Parathyroid adenoma (tissue), 2 donors: ENCODE data around the gene ALOX5AP.
"Not testable (repeated sequence)": the region's sequence is repeated elsewhere in the genome, so short reads cannot be mapped to it uniquely, and the experiment has no call there.

Experiments used
- H2AFZ ChIP-seq: fragments of 300-600 bp; sonication (generic); one replicate; pipeline ENCODE4 v1.7.0; 2017; ENCODE audit warnings: antibody characterized with exemption, mild to moderate bottlenecking
- H3K27ac ChIP-seq: fragments of 300-600 bp; sonication (generic); one replicate; pipeline ENCODE4 v1.7.0; 2017
- H3K27me3 ChIP-seq: fragments of 300-600 bp; sonication (generic); one replicate; pipeline ENCODE4 v1.7.0; 2017; ENCODE audit warnings: low read length; ENCODE audit not compliant: control insufficient read depth, insufficient read depth
- H3K36me3 ChIP-seq: fragments of 300-600 bp; sonication (generic); one replicate; pipeline ENCODE4 v1.7.0; 2017; ENCODE audit warnings: low read length; ENCODE audit not compliant: control insufficient read depth, insufficient read depth
- H3K4me1 ChIP-seq: fragments of 300-600 bp; sonication (generic); one replicate; pipeline ENCODE4 v1.7.0; 2017; ENCODE audit warnings: control low read depth
- H3K4me2 ChIP-seq: fragments of 300-600 bp; sonication (generic); one replicate; pipeline ENCODE4 v1.7.0; 2017; ENCODE audit warnings: low read length
- H3K4me3 ChIP-seq: fragments of 300-600 bp; sonication (generic); one replicate; pipeline ENCODE4 v1.7.0; 2017; ENCODE audit warnings: low read depth, low read length
- H3K79me2 ChIP-seq: fragments of 300-600 bp; sonication (generic); one replicate; pipeline ENCODE4 v1.7.0; 2017; ENCODE audit warnings: control low read depth
- H3K9ac ChIP-seq: fragments of 300-600 bp; sonication (generic); one replicate; pipeline ENCODE4 v1.7.0; 2017; ENCODE audit warnings: mild to moderate bottlenecking
- H3K9me3 ChIP-seq: fragments of 300-600 bp; sonication (generic); one replicate; pipeline ENCODE4 v1.7.0; 2017; ENCODE audit warnings: low read length; ENCODE audit not compliant: control insufficient read depth
- CTCF ChIP-seq: fragments of 300-600 bp; sonication (generic); IDR thresholded peaks from one replicate; pipeline ENCODE4 v1.7.0; 2017; ENCODE audit warnings: antibody characterized with exemption, mild to moderate bottlenecking
- donor health status: primary hyperparathyroidism.

ALOX5AP gene

GRCh38 chr13:30745906-30746686 is 10.8 kb downstream of the ALOX5AP start:
- Histone ChIP-seq H3K9me3 (no peaks in the 10 kb centered on the region), H3K36me3 (no peaks in the 10 kb centered on the region), H3K27me3 (no peaks in the 10 kb centered on the region), H3K4me2 (no peak overlapping the region), H3K4me3 (no peak overlapping the region), H3K9ac (no peak overlapping the region), H3K4me1 (peaks cover 12% of the 10 kb centered on the region), H3K27ac (no peak overlapping the region), H2AFZ (no peak overlapping the region), H3K79me2 (no peaks in the 10 kb centered on the region)
- TF ChIP-seq CTCF = no peak

GRCh38 chr13:30746791-30747190 is 11.4 kb downstream of the ALOX5AP start:
- TF ChIP-seq CTCF = no peak
- Histone ChIP-seq H3K9me3 (no peaks in the 10 kb centered on the region), H3K79me2 (no peaks in the 10 kb centered on the region), H3K36me3 (no peaks in the 10 kb centered on the region), H3K27ac (no peak overlapping the region), H3K4me3 (no peak overlapping the region), H3K4me2 (no peak overlapping the region), H3K27me3 (no peaks in the 10 kb centered on the region), H3K4me1 (peaks cover 12% of the 10 kb centered on the region), H3K9ac (no peak overlapping the region), H2AFZ (no peak overlapping the region)

DNA sequence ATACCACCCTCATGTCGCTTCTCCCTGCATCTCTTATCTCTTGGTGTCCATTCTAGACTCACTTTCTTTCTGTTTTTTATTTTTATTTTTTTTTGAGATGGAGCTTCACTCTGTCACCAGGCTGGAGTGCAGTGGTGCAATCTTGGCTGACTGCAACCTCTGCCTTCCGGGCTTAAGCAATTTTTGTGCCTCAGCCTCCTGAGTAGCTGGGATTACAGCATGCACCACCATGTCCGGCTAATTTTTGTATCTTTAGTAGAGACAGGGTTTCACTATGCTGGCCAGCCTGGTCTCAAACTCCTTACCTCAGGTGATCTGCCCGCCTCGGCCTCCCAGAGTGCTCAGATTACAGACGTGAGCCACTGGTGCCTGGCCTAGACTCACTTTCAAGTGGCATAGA is 12.5 kb downstream of the ALOX5AP start:
- not testable (repeated sequence) for H3K27me3 ChIP-seq, H3K79me2 ChIP-seq, H3K9ac ChIP-seq, H2AFZ ChIP-seq, H3K4me2 ChIP-seq, H3K4me3 ChIP-seq, H3K36me3 ChIP-seq, H3K9me3 ChIP-seq, H3K27ac ChIP-seq
- H3K4me1 ChIP-seq = peaks cover 12% of the 10 kb centered on the region

DNA sequence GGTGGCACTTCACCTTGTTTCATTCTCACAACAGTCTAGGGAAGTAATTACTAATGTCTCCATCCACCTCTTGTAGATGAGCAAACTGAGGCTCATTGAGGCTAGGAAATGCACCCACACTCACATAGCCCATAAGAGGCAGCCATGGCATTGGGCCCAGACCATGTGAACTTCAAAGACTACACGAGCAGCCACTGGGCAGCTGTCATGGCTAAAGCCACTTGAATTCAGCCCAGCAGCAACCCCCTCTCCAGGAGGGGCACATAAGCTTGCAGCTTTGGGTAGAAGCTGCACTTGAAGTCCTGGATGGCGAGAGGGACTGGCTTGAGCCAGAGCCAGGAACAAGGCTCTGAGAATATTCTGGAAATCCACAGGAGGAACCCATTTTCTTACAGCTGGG is 13.4 kb downstream of the ALOX5AP start:
- Histone ChIP-seq H3K4me3 (no peak overlapping the region), H3K4me2 (no peak overlapping the region), H3K9ac (no peak overlapping the region), H3K9me3 (no peaks in the 10 kb centered on the region), H3K4me1 (peaks cover 5% of the 10 kb centered on the region), H3K79me2 (no peaks in the 10 kb centered on the region), H3K27ac (no peak overlapping the region), H3K36me3 (no peaks in the 10 kb centered on the region), H2AFZ (no peak overlapping the region), H3K27me3 (no peaks in the 10 kb centered on the region)
- no peak for TF ChIP-seq CTCF

GRCh38 chr13:30750036-30750435 is 14.7 kb downstream of the ALOX5AP start:
- Histone ChIP-seq H3K27ac (no peak overlapping the region), H3K27me3 (no peaks in the 10 kb centered on the region), H3K4me3 (no peak overlapping the region), H3K36me3 (no peaks in the 10 kb centered on the region), H3K4me2 (no peak overlapping the region), H2AFZ (no peak overlapping the region), H3K4me1 (peaks cover 3% of the 10 kb centered on the region), H3K9me3 (no peaks in the 10 kb centered on the region), H3K79me2 (no peaks in the 10 kb centered on the region), H3K9ac (no peak overlapping the region)
- TF ChIP-seq CTCF = no peak
